Upper lobe of left lung (tissue), 4 donors: ENCODE results near the gene SMIM23.

Experiments
- EP300 ChIP-seq, 4 donors: sonication (generic); formaldehyde crosslinking; IDR thresholded peaks; one replicate each; pipeline ENCODE4 v1.5.1; 2017; ENCODE audit warnings: antibody characterized with exemption in 4 of 4, control low read depth in 2 of 4
- POLR2A ChIP-seq, 4 donors: fragments of 450-650 bp; IDR thresholded peaks; one replicate each; pipeline ENCODE4 v1.5.1; 2016 to 2017; ENCODE audit warnings: antibody characterized with exemption in 4 of 4, mild to moderate bottlenecking in 2 of 4
- POLR2AphosphoS5 ChIP-seq, 2 donors: sonication (generic); formaldehyde crosslinking; IDR thresholded peaks; one replicate each; pipeline ENCODE4 v1.5.1; 2017; ENCODE audit warnings: antibody characterized with exemption in 2 of 2
- TF ChIP-seq, protein P1 (sequence below), 6 experiments: fragments of 450-650 bp in 4 of 6; fragments of 200-600 bp in 2 of 6; sonication (generic) in 2 of 6; IDR thresholded peaks; one replicate each; pipeline ENCODE4 v1.5.1; 2016 to 2019; ENCODE audit warnings: antibody characterized with exemption in 6 of 6

DNA sequence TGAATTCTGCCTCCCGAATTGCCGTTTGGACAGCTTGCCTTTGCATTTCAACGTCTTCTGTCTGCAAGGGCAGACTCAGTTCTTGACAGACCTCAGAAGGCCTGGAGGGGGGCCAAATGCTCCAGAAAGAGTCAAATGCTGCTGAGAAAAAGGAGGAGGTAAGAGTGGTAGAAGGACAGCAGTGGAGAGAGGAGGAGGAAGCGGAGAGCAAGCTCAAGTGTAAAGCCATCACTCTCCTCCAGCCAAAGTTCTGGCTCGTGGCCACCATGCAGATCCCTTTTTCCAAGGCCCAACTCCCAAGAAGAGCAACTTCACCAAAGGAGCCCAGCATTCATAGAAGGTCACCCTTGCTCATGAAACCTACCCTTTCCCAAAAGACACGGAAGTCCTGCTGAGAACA lies 36.9 kb upstream of the SMIM23 start:
- TF ChIP-seq, protein P1, sequence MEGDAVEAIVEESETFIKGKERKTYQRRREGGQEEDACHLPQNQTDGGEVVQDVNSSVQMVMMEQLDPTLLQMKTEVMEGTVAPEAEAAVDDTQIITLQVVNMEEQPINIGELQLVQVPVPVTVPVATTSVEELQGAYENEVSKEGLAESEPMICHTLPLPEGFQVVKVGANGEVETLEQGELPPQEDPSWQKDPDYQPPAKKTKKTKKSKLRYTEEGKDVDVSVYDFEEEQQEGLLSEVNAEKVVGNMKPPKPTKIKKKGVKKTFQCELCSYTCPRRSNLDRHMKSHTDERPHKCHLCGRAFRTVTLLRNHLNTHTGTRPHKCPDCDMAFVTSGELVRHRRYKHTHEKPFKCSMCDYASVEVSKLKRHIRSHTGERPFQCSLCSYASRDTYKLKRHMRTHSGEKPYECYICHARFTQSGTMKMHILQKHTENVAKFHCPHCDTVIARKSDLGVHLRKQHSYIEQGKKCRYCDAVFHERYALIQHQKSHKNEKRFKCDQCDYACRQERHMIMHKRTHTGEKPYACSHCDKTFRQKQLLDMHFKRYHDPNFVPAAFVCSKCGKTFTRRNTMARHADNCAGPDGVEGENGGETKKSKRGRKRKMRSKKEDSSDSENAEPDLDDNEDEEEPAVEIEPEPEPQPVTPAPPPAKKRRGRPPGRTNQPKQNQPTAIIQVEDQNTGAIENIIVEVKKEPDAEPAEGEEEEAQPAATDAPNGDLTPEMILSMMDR (IDR thresholded peaks at IDR 0.05), result no peak
- TF ChIP-seq POLR2A (IDR thresholded peaks at IDR 0.05) (no peak), POLR2AphosphoS5 (IDR thresholded peaks at IDR 0.05) (no peak), EP300 (IDR thresholded peaks at IDR 0.05) (no peak)
